Measurements from ENCODE around the gene FAM227A.

FAM227A gene

GRCh38 chr22:38699784-38700183 lies 43.6 kb upstream of the FAM227A start:
- no peak for DNase-seq (ENCODE audit: low read depth)
- no peak for TF ChIP-seq CTCF (IDR thresholded peaks at IDR 0.05; ENCODE audit: low read depth, low read length, missing control alignments)
- H3K4me3 ChIP-seq (ENCODE audit: low read depth, low read length): peak overlapping the region; percentile 91

- H3K4me3 ChIP-seq (ENCODE audit: low read depth, low read length): peak overlapping the region; percentile 91
- DNase-seq (ENCODE audit: low read depth): no peak
- TF ChIP-seq CTCF (IDR thresholded peaks at IDR 0.05; ENCODE audit: low read depth, low read length, missing control alignments): no peak
Measured at GRCh38 chr22:38699143-38699542, 43.0 kb upstream of the FAM227A start.

GRCh38 chr22:38698407-38699094 lies 42.4 kb upstream of the FAM227A start:
- DNase-seq (ENCODE audit: low read depth): no peak
- TF ChIP-seq CTCF (IDR thresholded peaks at IDR 0.05; ENCODE audit: low read depth, low read length, missing control alignments): no peak
- peak overlapping the region; percentile 91; the same call in 1 of the 2 replicates for H3K4me3 ChIP-seq (ENCODE audit: low read depth, low read length)

- H3K4me3 ChIP-seq (ENCODE audit: low read depth, low read length): no peak overlapping the region; the same call in 1 of the 2 replicates
- DNase-seq (ENCODE audit: low read depth): no peak
- no peak for TF ChIP-seq CTCF (IDR thresholded peaks at IDR 0.05; ENCODE audit: low read depth, low read length, missing control alignments)
Measured at GRCh38 chr22:38697425-38698089, 41.4 kb upstream of the FAM227A start.

- H3K4me3 ChIP-seq (ENCODE audit: low read depth, low read length): no peak overlapping the region
- TF ChIP-seq CTCF (IDR thresholded peaks at IDR 0.05; ENCODE audit: low read depth, low read length, missing control alignments): no peak
- no peak for DNase-seq (ENCODE audit: low read depth)
Measured at GRCh38 chr22:38696606-38697424, 40.6 kb upstream of the FAM227A start.

- TF ChIP-seq CTCF (IDR thresholded peaks at IDR 0.05; ENCODE audit: low read depth, low read length, missing control alignments): no peak
- DNase-seq (ENCODE audit: low read depth): no peak
- H3K4me3 ChIP-seq (ENCODE audit: low read depth, low read length): no peak overlapping the region
Measured at GRCh38 chr22:38694940-38695339, 38.7 kb upstream of the FAM227A start.
